OCI-LY1 (cell line): ENCODE data around the gene TMC7.

ENCODE experiments used
- H2AFZ ChIP-seq: fragments of 200-600 bp; sonication (generic), shearing (Covaris generic); 2 replicates; pipeline ENCODE4 v1.6.0; 2014; ENCODE audit warnings: antibody characterized with exemption, mild to moderate bottlenecking, low read length
- H3F3A ChIP-seq: fragments of 200-600 bp; sonication (generic), shearing (Covaris generic); 2 replicates; pipeline ENCODE4 v1.6.0; 2014; ENCODE audit warnings: mild to moderate bottlenecking, antibody characterized with exemption, low read length, moderate library complexity; ENCODE audit not compliant: insufficient read depth
- H3K27ac ChIP-seq: fragments of 200-600 bp; sonication (generic); 2 replicates; pipeline ENCODE4 v1.5.1; 2014; ENCODE audit warnings: low read length, mixed run types, mild to moderate bottlenecking, low read depth; ENCODE audit not compliant: poor library complexity, severe bottlenecking
- H3K27me3 ChIP-seq: fragments of 200-600 bp; sonication (generic); 2 replicates; pipeline ENCODE4 v1.6.0; 2014; ENCODE audit warnings: antibody characterized with exemption, mild to moderate bottlenecking, low read length, moderate library complexity; ENCODE audit not compliant: insufficient read depth
- H3K36me3 ChIP-seq: fragments of 200-600 bp; sonication (generic); 2 replicates; pipeline ENCODE4 v1.6.1; 2014; ENCODE audit warnings: mild to moderate bottlenecking, antibody characterized with exemption, low read length, moderate library complexity, mixed read lengths; ENCODE audit not compliant: insufficient read depth
- H3K4me1 ChIP-seq: fragments of 200-600 bp; sonication (generic); 2 replicates; pipeline ENCODE4 v1.5.1; 2014; ENCODE audit warnings: mild to moderate bottlenecking, low read length, moderate library complexity; ENCODE audit not compliant: insufficient read depth, severe bottlenecking
- H3K4me2 ChIP-seq: fragments of 200-600 bp; sonication (generic), shearing (Covaris generic); 2 replicates; pipeline ENCODE4 v1.6.1; 2014; ENCODE audit warnings: low read length
- H3K4me3 ChIP-seq: fragments of 200-600 bp; sonication (generic); 2 replicates; pipeline ENCODE4 v1.5.1; 2014; ENCODE audit warnings: low read length, low read depth, mild to moderate bottlenecking, mixed read lengths; ENCODE audit not compliant: poor library complexity, severe bottlenecking
- H3K79me2 ChIP-seq: fragments of 200-600 bp; shearing (Covaris generic); 2 replicates; pipeline ENCODE4 v1.6.1; 2016; ENCODE audit warnings: mixed run types, low read length, mixed read lengths; ENCODE audit not compliant: insufficient read depth
- H3K9ac ChIP-seq: fragments of 200-600 bp; sonication (generic), shearing (Covaris generic); 2 replicates; pipeline ENCODE4 v1.6.1; 2014; ENCODE audit warnings: mild to moderate bottlenecking, low read length, mixed read lengths
- H3K9me2 ChIP-seq: fragments of 200-600 bp; sonication (generic), shearing (Covaris generic); 2 replicates; pipeline ENCODE4 v1.6.1; 2014; ENCODE audit warnings: low read depth, mild to moderate bottlenecking, low read length, mixed read lengths
- H3K9me3 ChIP-seq: fragments of 200-600 bp; shearing (Covaris generic); 2 replicates; pipeline ENCODE4 v1.6.1; 2014; ENCODE audit warnings: low read length, mixed read lengths
- H4K20me1 ChIP-seq: fragments of 200-600 bp; sonication (generic), shearing (Covaris generic); 2 replicates; pipeline ENCODE4 v1.6.0; 2016; ENCODE audit warnings: mild to moderate bottlenecking, low read length; ENCODE audit not compliant: insufficient read depth
- EZH2 ChIP-seq: fragments of 200-600 bp; sonication (generic), shearing (Covaris generic); IDR thresholded peaks from 2 replicates; pipeline ENCODE4 v1.8.0; 2017; ENCODE audit warnings: borderline replicate concordance, mixed run types, mild to moderate bottlenecking, antibody characterized with exemption, low read length, moderate library complexity, mixed read lengths
- TF ChIP-seq, protein P1 (sequence below): fragments of 200-600 bp; sonication (generic), shearing (Covaris generic); IDR thresholded peaks from 2 replicates; pipeline ENCODE4 v1.5.1; 2017; ENCODE audit warnings: mild to moderate bottlenecking, antibody characterized with exemption, low read length, moderate library complexity, mixed read lengths

Gene TMC7

DNA sequence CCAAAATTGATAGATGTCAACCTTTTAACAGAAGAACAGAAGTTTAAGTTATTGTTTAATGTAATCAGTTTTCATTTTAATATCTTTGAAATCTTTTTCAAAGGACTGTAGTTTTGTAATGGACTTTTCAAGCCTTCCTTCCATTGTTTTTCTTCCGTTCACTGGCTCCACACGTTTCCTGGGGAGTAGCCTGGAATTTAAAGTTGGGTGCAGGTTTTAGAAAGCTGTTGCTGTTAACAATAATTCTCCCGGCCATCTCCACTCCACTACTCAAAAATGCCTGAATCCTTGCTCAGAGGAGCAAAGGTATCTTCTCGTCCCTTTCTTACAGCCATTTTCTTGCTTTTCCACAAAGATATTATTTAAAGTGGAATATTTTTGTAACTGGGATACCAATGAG is 79.0 kb downstream of the TMC7 start:
- Histone ChIP-seq H2AFZ (no peak overlapping the region), H4K20me1 (no peaks in the 10 kb centered on the region), H3K4me2 (no peak overlapping the region), H3K4me3 (no peak overlapping the region), H3K4me1 (no peaks in the 10 kb centered on the region), H3F3A (no peaks in the 10 kb centered on the region), H3K79me2 (no peaks in the 10 kb centered on the region), H3K9me2 (no peaks in the 10 kb centered on the region), H3K36me3 (no peaks in the 10 kb centered on the region), H3K27ac (no peak overlapping the region), H3K27me3 (no peaks in the 10 kb centered on the region), H3K9me3 (no peaks in the 10 kb centered on the region), H3K9ac (no peak overlapping the region)
- TF ChIP-seq, protein P1, sequence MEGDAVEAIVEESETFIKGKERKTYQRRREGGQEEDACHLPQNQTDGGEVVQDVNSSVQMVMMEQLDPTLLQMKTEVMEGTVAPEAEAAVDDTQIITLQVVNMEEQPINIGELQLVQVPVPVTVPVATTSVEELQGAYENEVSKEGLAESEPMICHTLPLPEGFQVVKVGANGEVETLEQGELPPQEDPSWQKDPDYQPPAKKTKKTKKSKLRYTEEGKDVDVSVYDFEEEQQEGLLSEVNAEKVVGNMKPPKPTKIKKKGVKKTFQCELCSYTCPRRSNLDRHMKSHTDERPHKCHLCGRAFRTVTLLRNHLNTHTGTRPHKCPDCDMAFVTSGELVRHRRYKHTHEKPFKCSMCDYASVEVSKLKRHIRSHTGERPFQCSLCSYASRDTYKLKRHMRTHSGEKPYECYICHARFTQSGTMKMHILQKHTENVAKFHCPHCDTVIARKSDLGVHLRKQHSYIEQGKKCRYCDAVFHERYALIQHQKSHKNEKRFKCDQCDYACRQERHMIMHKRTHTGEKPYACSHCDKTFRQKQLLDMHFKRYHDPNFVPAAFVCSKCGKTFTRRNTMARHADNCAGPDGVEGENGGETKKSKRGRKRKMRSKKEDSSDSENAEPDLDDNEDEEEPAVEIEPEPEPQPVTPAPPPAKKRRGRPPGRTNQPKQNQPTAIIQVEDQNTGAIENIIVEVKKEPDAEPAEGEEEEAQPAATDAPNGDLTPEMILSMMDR: no peak
- TF ChIP-seq EZH2: no peak

DNA sequence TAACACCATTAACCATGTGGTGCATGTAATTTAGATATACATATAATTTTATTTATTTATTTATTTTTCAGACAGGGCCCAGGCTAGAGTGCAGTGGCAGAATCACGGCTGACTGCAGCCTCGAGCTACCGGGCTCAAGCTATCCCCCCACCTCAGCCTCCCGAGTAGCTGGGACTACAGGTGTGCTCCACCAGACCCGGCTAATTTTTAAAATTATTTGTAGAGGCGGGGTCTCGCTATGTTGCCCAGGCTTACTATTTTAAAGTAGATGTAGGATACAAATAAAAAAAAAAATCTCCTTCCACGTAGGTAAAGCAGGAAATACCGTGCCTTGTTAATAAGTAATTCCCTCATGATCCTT is 83.2 kb downstream of the TMC7 start:
- Histone ChIP-seq H3K9me3 (no peaks in the 10 kb centered on the region), H3K36me3 (no peaks in the 10 kb centered on the region), H3K4me1 (peaks cover 13% of the 10 kb centered on the region), H2AFZ (peak overlapping the region; percentile 68; the same call in 1 of the 2 replicates), H3K27me3 (no peaks in the 10 kb centered on the region), H3K27ac (no peak overlapping the region), H4K20me1 (no peaks in the 10 kb centered on the region), H3K4me2 (peak overlapping the region; percentile 35), H3K9me2 (no peaks in the 10 kb centered on the region), H3F3A (no peaks in the 10 kb centered on the region), H3K79me2 (no peaks in the 10 kb centered on the region), H3K9ac (no peak overlapping the region), H3K4me3 (peak overlapping the region; percentile 75)
- TF ChIP-seq, protein P1: no peak
- TF ChIP-seq EZH2: no peak

DNA sequence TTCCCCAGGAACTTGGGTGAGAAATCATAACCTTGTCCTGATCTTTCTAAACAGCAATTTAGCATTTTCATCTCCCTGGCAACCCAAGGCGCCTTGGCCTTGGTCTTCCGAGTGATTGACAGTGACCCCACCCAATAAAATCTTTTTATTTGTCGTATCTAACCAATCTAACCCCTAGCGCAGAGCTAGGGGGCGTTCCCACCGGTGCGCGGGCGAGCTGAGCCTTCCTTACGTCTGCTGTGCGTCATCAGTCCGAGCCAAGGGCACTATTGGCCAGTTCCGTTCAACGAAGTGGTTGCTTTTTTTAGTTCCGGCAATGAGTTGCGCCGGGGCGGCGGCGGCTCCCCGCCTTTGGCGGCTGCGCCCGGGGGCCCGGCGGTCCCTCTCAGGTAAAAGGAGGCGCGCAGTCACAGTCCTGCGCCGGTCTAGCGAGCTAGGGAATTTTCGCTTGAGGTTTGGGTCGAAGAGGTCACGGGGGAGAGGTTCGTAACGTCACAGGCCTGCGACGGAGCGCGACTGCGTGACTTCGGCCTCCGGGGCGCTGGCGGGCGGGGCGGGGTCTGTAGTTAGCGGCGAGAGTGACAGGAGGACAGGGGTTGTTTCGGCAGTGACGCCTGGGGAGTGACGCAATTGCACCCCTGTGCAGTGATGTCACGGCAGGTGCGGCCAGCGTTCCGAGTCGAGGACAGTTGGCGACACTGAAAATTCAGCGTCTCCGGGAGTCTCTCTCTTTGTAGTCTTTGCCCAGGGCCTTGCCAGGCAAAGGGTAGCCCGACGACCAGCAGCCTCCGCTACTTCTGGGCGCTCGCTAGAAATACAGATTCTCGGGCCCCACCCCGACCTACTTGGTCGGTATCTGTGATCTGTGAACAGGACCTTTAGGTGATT is 83.9 kb downstream of the TMC7 start, which contains the start of gene COQ7:
COQ7 (plus strand) TSS at position 266 of the 888 bp plus-strand sequence; CDS start at position 317, 51 bp downstream.
- Histone ChIP-seq H3K36me3 (no peaks in the 10 kb centered on the region), H3K4me3 (peak within 1 kb of the TSS; percentile 75), H3K27me3 (no peaks in the 10 kb centered on the region), H3F3A (no peaks in the 10 kb centered on the region), H3K27ac (peak within 1 kb of the TSS; percentile 90), H3K79me2 (no peaks in the 10 kb centered on the region), H3K4me2 (peak within 1 kb of the TSS; percentile 61), H2AFZ (peak within 1 kb of the TSS; percentile 68), H3K4me1 (peaks cover 13% of the 10 kb centered on the region), H3K9ac (peak within 1 kb of the TSS; percentile 94), H3K9me2 (no peaks in the 10 kb centered on the region), H4K20me1 (no peaks in the 10 kb centered on the region), H3K9me3 (no peaks in the 10 kb centered on the region)
- TF ChIP-seq, protein P1: no peak
- no peak for TF ChIP-seq EZH2
